ENCODE results near the gene EPHB6.

GRCh38 chr7:142867398-142868187 lies 12.7 kb downstream of the EPHB6 start:
- TF ChIP-seq CTCF (IDR thresholded peaks at IDR 0.05) = no peak
- no peak for TF ChIP-seq POLR2AphosphoS5 (IDR thresholded peaks at IDR 0.05)

All from upper lobe of left lung (tissue), 4 donors.